Esophagus squamous epithelium (tissue), 4 donors: ENCODE data around the gene CPA5.

Experiments
- CTCF ChIP-seq, 6 experiments: fragments of 450-650 bp in 4 of 6; fragments of 200-600 bp in 2 of 6; sonication (generic) in 2 of 6; IDR thresholded peaks; one replicate each; pipeline ENCODE4 v1.5.1; 2016 to 2019; ENCODE audit warnings: antibody characterized with exemption in 6 of 6, mild to moderate bottlenecking in 4 of 6, moderate library complexity in 4 of 6
- POLR2A ChIP-seq, 4 donors: fragments of 450-650 bp; IDR thresholded peaks; one replicate each; pipeline ENCODE4 v1.6.1; 2017; ENCODE audit warnings: antibody characterized with exemption in 4 of 4, mild to moderate bottlenecking in 4 of 4, moderate library complexity in 3 of 4

- no peak for TF ChIP-seq CTCF (IDR thresholded peaks at IDR 0.05)
- no peak for TF ChIP-seq POLR2A (IDR thresholded peaks at IDR 0.05)
These were observed 13.9 kb downstream of the CPA5 start for GRCh38 chr7:130358471-130358870.
